ENCODE results near the gene CAMTA1.

The CAMTA1 gene

DNA sequence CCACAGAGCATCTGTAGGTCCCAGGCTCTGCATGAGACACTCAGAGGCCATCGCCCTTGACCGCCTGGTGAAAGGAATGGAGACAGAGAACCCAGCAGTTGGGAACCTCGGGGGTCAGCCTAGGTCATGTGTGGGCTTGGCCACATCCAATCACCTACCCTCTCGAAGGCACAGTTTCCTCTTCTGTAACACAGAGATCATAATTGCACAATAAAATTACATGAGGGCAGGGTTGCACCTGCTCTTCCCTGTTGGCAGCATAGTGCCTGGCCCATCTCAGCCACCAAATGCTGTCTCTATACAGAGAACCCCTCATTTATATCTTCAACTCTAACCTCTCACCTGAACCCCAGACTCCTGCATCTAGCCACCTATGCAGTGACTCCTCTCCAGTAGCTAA lies 567.7 kb downstream of the CAMTA1 start:
- H3K4me3 ChIP-seq (ENCODE audit: control insufficient read depth, low read depth, low read length) = no peak overlapping the region
- TF ChIP-seq, protein P1, sequence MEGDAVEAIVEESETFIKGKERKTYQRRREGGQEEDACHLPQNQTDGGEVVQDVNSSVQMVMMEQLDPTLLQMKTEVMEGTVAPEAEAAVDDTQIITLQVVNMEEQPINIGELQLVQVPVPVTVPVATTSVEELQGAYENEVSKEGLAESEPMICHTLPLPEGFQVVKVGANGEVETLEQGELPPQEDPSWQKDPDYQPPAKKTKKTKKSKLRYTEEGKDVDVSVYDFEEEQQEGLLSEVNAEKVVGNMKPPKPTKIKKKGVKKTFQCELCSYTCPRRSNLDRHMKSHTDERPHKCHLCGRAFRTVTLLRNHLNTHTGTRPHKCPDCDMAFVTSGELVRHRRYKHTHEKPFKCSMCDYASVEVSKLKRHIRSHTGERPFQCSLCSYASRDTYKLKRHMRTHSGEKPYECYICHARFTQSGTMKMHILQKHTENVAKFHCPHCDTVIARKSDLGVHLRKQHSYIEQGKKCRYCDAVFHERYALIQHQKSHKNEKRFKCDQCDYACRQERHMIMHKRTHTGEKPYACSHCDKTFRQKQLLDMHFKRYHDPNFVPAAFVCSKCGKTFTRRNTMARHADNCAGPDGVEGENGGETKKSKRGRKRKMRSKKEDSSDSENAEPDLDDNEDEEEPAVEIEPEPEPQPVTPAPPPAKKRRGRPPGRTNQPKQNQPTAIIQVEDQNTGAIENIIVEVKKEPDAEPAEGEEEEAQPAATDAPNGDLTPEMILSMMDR (IDR thresholded peaks at IDR 0.05; ENCODE audit: control insufficient read depth, insufficient read depth, low read depth, low read length, missing control alignments) = no peak
- DNase-seq (ENCODE audit: low read depth) = no peak

DNA sequence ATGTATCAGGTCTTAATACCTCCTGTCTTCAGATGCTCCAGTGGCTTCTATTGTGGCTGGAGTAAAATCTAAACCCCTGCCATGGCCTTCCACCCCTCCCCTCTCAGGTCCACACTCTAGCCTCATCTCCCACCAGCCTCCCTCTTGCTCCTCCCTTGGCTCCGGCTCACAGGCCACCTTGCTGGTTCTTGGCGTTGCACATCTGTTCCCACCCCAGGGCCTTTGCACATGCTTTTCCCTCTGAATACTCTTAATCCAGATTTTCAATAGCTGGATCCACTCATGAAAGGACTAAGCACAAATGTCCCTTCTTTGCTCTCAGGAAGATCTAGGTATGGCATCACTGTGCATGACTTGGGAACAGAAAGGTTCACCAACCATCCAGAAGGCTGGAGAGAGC lies 570.4 kb downstream of the CAMTA1 start:
- no peak for DNase-seq (ENCODE audit: low read depth)
- TF ChIP-seq, protein P1 (IDR thresholded peaks at IDR 0.05; ENCODE audit: control insufficient read depth, insufficient read depth, low read depth, low read length, missing control alignments) = no peak
- H3K4me3 ChIP-seq (ENCODE audit: control insufficient read depth, low read depth, low read length) = no peak overlapping the region

DNA sequence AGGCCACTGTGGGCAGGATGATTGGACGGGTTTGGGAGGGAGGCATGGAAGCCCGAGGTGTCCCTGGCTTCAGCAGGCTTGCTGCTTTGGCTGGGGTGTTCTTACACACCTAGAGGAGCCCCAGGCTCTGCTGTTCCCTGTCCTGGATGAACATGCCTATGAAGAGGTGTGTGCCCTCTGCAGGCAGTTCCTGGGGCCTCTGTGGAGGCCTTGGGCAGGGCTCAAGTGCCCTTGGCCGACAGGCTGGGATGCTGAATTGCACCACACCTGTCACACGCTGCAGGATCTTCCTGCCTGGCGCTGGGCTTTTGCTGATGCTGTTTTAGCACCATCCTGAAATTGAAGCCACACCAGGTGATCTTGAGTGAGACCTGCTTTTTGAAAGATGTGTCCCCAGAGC lies 570.8 kb downstream of the CAMTA1 start:
- no peak for DNase-seq (ENCODE audit: low read depth)
- TF ChIP-seq, protein P1 (IDR thresholded peaks at IDR 0.05; ENCODE audit: control insufficient read depth, insufficient read depth, low read depth, low read length, missing control alignments) = no peak
- no peak overlapping the region for H3K4me3 ChIP-seq (ENCODE audit: control insufficient read depth, low read depth, low read length)

DNA sequence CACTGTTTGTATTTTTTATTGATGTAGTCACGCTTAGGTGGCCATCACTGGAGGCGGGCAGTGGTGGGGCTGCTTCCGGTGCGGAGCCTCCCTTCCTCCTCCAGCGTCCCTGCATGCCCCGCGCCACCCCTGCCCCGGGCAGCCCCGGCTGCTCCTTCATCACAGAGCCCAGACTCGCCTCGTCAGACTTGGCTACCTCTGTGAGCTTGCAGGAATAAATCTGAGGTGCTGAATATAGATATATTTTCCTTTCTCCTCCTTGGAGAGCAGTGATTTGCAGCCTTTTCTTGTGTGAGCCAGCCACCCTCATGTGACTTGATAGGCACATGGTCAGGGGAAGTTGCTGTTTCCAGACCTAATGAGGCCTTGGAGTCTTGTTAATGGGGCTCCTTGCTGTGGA lies 573.2 kb downstream of the CAMTA1 start:
- no peak for DNase-seq (ENCODE audit: low read depth)
- TF ChIP-seq, protein P1 (IDR thresholded peaks at IDR 0.05; ENCODE audit: control insufficient read depth, insufficient read depth, low read depth, low read length, missing control alignments) = no peak
- H3K4me3 ChIP-seq (ENCODE audit: control insufficient read depth, low read depth, low read length) = no peak overlapping the region

DNA sequence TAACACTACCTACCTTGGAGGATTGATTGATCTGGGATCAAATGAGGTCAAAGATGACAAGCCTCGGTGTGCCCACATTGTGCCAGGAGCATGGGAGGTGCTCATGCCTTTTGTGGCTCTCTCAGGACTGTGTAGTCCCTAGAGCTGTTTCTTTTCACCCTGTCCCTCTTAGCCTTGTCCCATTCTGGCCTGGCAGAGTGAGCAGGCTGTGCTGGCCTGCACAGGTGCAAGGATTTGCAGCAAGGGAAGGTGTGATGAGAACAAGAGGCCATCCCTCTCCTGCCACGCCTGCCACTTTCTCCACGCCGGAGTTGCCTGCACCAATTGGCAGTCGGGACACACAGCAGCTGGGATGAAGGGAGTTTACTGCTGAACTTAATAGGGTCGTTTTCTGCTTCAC lies 575.3 kb downstream of the CAMTA1 start:
- H3K4me3 ChIP-seq (ENCODE audit: control insufficient read depth, low read depth, low read length) = no peak overlapping the region
- no peak for DNase-seq (ENCODE audit: low read depth)

DNA sequence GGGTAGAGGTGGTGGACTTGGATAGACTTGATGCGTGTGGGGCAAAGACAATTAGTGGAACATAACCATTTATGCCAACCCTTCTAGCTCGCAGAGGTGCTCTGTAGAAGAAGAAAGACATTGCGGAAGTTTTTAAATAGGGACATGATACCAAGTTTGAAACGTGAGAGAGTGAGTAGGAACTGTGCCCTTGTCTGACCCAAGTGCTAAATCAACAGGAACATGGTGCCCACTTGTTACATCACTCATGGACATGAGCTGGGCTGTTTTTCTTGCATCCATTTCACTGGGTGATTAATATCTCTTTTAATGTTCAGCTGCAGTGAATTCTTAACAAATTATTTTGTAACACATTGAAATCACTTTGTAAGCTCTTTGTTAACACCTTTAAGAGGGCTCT lies 577.7 kb downstream of the CAMTA1 start:
- H3K4me3 ChIP-seq (ENCODE audit: control insufficient read depth, low read depth, low read length) = no peak overlapping the region
- TF ChIP-seq, protein P1 (IDR thresholded peaks at IDR 0.05; ENCODE audit: control insufficient read depth, insufficient read depth, low read depth, low read length, missing control alignments) = no peak
- DNase-seq (ENCODE audit: low read depth) = no peak

More for the DNA sequence above, 575.3 kb downstream of the CAMTA1 start:
- TF ChIP-seq, protein P1 (IDR thresholded peaks at IDR 0.05; ENCODE audit: control insufficient read depth, insufficient read depth, low read depth, low read length, missing control alignments) = no peak

DNA sequence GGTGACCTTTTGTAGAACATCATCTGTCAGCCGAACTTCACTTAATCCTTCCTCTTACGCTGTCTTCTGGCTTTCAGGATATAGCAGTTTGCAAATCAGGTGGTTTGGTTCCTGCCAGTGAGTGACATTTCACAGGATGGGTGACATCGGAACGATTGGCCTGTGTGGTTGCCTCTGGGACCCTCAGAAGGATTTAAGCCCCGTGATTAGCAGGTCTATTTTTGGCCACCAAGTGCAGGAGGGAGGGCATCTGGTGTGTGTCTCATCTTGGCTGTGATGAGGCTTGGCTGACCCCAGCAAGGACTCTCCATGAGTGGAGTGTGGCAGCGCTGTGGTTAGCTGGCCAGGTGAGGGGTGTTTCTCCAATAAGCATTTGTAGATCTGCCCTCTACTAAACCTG lies 578.2 kb downstream of the CAMTA1 start:
- no peak overlapping the region for H3K4me3 ChIP-seq (ENCODE audit: control insufficient read depth, low read depth, low read length)
- DNase-seq (ENCODE audit: low read depth) = no peak
- TF ChIP-seq, protein P1 (IDR thresholded peaks at IDR 0.05; ENCODE audit: control insufficient read depth, insufficient read depth, low read depth, low read length, missing control alignments) = no peak

Data from AG09309 (cell line).